ENCODE results near the gene BAG5.

BAG5 gene

GRCh38 chr14:103546652-103547454, 15.6 kb downstream of the BAG5 start:
- peak; percentile 34 for DNase-seq

- no peak for DNase-seq
Observed at GRCh38 chr14:103545915-103546651, 16.4 kb downstream of the BAG5 start.

GRCh38 chr14:103545219-103545914, 17.1 kb downstream of the BAG5 start:
- no peak for DNase-seq

GRCh38 chr14:103544388-103545218, 17.9 kb downstream of the BAG5 start:
- DNase-seq = no peak

- no peak for DNase-seq
Observed at GRCh38 chr14:103543721-103544387, 18.6 kb downstream of the BAG5 start.

- DNase-seq = no peak
Observed at GRCh38 chr14:103543140-103543539, 19.3 kb downstream of the BAG5 start.

GRCh38 chr14:103542605-103543088, 19.8 kb downstream of the BAG5 start:
- DNase-seq = no peak

GRCh38 chr14:103541709-103542604, 20.5 kb downstream of the BAG5 start:
- DNase-seq = no peak

GRCh38 chr14:103540821-103541708, 21.4 kb downstream of the BAG5 start:
- no peak for DNase-seq

GRCh38 chr14:103539056-103539825, 23.2 kb downstream of the BAG5 start:
- DNase-seq = no peak

- no peak for DNase-seq
Observed at GRCh38 chr14:103538291-103539055, 24.0 kb downstream of the BAG5 start.

- peak; percentile 44 for DNase-seq
Observed at GRCh38 chr14:103537175-103537990, 25.1 kb downstream of the BAG5 start.

GRCh38 chr14:103536693-103537092, 25.8 kb downstream of the BAG5 start:
- no peak for DNase-seq

GRCh38 chr14:103535891-103536565, 26.4 kb downstream of the BAG5 start:
- DNase-seq = no peak

GRCh38 chr14:103535081-103535890, 27.2 kb downstream of the BAG5 start:
- no peak for DNase-seq

GRCh38 chr14:103534576-103535061, 27.8 kb downstream of the BAG5 start:
- no peak for DNase-seq

All from inflammatory macrophage treated with lipopolysaccharide for 4 hours (primary cell).